Activated CD4-positive, CD25-positive, alpha-beta regulatory T cell treated with anti-CD3 and anti-CD28 coated beads, Interleukin-2, amount 50 U/mL, for 24 hours (primary cell): ENCODE data around the gene BTG3.

Source experiments
- ATAC-seq, 2 donors: fragments of 150-1000 bp; cut with Tn5 transposase; one replicate each; pipeline ENCODE4 v1.10.0; 2021; ENCODE audit warnings: mild to moderate bottlenecking in 1 of 2, moderate library complexity in 1 of 2

The BTG3 gene

DNA sequence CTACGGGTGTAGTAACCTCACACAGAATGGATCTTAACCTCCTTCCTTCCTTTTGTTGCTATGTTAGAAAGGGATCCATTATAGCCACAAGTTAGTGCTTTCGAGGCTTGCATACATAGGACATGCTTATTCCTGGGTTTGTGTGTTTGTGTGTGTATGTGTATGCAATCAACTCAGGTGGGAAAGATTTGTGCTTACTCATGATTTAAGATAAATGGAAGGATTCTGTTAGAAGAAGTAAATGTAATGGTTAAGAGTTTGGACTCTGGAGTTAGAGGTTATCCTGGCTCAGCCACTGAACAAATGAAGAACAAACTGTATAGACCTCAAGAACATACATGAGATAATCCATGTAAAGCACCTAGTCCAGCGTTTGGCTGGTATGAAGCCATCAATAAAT lies 28.8 kb downstream of the BTG3 start:
- ATAC-seq, result no peak

- no peak for ATAC-seq
Observed at GRCh38 chr21:17580319-17580718, 32.4 kb downstream of the BTG3 start.

DNA sequence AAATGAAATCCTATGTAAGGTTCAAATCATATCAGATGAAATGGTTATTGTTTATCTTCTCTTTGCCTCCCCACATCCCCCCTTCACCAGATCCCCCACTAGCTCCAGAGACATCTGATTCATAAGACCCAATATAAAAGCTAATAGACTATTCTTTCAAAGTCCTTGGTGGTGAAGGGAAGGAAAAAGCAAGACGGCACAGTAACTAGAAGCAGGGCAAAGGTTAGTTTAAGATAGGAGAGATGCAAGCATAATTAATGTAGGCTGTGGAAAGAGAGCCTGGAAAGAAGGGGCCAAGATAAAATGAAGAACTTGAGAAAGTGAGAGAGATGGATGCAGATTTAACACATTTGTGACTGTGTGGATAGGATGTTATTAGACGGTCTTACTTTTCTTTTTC lies 33.8 kb downstream of the BTG3 start:
- no peak for ATAC-seq

GRCh38 chr21:17578162-17578561 lies 34.5 kb downstream of the BTG3 start:
- ATAC-seq, result no peak

- no peak for ATAC-seq
Observed at GRCh38 chr21:17577701-17578100, 35.0 kb downstream of the BTG3 start.

DNA sequence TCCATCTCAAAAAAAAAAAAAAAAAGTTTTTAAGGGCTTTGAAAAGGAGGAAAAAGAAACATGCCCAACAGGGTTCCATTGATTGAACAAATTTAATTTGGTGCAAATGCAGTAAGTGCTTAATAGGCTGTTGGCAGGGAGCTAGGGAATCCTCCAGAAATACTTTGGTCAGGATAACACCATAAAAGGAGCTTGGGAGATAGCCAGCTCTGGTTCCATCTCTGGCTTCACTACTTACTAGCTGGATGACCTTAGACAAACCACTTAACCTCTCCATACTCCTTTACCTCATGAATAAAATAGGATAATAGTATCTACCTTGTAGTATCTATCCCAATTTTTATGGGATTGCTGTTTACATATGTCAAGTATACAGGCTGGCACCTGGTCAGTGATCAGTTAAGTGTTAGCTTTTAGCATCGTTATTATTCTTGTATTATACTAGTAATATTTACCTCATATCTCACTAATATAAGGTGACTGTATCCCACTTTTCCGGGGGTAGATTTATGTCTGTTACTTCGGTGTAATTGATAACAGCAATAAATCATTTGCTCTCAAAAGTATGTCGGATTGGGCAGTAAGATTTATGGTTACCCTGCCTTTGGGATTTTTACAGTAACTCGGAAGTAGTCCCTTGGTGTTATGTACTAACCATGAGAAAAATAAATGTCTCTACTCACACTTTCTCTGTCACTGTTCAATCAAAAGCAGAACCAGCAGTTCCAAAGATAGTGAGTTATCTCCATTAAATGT lies 36.4 kb downstream of the BTG3 start:
- no peak for ATAC-seq

- no peak for ATAC-seq
Observed at GRCh38 chr21:17575076-17575475, 37.6 kb downstream of the BTG3 start.

DNA sequence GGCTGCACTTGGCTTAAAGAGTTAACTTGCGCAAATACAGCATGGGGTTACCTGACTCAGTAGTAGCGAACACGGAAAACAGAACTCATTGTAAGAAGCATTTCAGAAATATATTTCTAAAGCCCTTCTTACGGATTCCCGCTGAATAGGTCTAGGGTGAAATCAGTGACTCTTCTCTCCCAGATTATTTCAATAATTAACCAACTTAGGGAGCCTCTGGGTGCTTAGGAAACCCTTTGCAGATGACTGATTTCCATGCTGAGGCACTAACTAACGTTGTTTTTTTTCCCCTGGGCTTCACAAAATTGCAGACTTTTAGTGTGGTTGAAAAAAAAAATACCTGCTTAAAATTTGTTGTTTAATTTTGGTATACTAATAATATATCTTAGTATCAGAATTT lies 40.3 kb downstream of the BTG3 start:
- no peak for ATAC-seq

DNA sequence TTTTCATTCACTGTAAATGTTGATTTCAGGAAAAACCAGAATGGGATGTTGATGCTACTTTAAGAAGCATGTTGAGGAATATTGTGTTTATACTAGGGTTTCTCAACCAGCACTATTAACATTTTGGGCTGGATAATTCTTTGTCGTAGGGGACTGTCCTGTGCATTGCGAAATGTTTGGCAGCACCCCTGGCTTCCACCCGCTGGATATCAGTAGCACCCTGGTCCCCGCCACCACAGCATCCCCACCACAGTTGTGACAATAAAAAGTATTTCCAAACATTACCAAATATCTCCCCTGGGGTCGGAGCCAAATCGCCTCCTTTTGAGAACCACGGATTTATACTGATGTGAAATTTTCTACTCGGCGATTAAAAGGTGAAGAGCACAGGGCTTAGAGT lies 41.9 kb downstream of the BTG3 start:
- no peak for ATAC-seq

- ATAC-seq, result no peak
Observed at GRCh38 chr21:17560377-17561025, 52.2 kb downstream of the BTG3 start.

- no peak for ATAC-seq
Observed at GRCh38 chr21:17554679-17555465, 57.8 kb downstream of the BTG3 start.

- ATAC-seq, result no peak
Observed at GRCh38 chr21:17554120-17554519, 58.6 kb downstream of the BTG3 start.

GRCh38 chr21:17552410-17552809 lies 60.3 kb downstream of the BTG3 start:
- ATAC-seq, result no peak

DNA sequence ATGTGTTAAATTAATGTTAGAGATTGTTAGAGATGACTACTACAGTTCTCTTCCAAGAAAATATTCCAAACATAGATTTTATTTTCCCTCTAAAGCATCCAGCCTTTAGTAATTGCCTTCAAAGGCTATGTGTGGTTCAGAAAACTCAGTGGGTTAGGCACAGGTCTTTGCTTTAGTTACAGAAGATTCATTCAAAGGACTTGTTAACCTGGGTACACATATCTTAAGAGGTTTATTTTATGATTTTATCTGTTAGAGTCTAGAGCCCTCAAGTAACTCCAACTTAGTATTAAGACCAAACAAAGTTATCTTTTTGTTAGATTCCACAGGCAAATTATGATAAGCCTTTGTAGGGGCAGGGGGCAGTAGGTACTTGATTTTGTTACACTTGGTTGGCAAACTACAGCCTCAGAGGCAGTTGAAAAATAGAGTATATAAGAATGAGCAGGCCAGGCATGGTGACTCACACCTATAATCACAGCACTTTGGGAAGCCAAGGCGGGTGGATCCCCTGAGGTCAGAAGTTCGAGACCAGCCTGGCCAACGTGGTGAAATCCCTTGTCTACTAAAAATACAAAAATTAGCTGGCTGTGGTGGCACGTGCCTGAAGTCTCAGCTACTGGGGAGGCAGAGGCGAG lies 61.9 kb downstream of the BTG3 start:
- ATAC-seq, result no peak

GRCh38 chr21:17548262-17548661 lies 64.4 kb downstream of the BTG3 start:
- peak; percentile 43 to 44 for ATAC-seq

- ATAC-seq, result no peak
Observed at GRCh38 chr21:17545007-17545406, 67.7 kb downstream of the BTG3 start.
